HG03521 (cell line): Measurements from ENCODE around the gene HACD3.
"Not testable (repeated sequence)": the region's sequence is repeated elsewhere in the genome, so short reads cannot be mapped to it uniquely, and the experiment has no call there.

ENCODE experiments used
- ATAC-seq: cut with Tn5 transposase; IDR thresholded peaks from one replicate; pipeline ENCODE4 v1.9.1; 2021; ENCODE audit warnings: mild to moderate bottlenecking, moderate library complexity; ENCODE audit not compliant: unreplicated experiment

Gene HACD3

GRCh38 chr15:65549288-65549687 lies 19.0 kb downstream of the HACD3 start:
- ATAC-seq: not testable (repeated sequence)

GRCh38 chr15:65550681-65551098 lies 20.4 kb downstream of the HACD3 start:
- ATAC-seq: no peak

DNA sequence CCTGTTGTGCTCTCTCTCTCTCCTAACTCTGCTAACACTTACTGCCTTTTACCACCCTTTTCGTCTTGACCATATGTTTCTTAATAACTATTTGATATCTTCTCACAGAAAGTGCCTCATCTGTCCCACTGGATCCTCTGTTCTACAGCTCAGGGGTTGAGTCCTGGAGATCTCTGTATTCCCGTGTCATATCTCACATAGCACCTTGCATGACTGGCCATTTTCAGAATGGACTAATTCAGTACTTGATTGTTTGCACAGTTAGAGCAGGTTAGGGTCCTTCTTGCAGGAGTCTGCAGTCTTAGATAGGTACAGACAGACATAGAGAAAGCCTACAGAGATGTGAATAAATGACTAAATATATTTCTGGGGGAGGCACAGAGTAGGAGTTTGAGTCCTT lies 20.9 kb downstream of the HACD3 start:
- ATAC-seq: no peak

DNA sequence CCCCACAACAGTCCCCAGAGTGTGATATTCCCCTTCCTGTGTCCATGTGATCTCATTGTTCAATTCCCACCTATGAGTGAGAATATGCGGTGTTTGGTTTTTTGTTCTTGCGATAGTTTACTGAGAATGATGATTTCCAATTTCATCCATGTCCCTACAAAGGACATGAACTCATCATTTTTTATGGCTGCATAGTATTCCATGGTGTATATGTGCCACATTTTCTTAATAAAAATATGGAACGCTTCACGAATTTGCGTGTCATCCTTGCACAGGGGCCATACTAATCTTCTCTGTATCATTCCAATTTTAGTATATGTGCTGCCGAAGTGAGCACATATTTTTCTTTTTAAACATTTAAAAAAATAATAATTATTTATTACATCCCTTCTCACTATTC lies 22.6 kb downstream of the HACD3 start:
- ATAC-seq: not testable (repeated sequence)

DNA sequence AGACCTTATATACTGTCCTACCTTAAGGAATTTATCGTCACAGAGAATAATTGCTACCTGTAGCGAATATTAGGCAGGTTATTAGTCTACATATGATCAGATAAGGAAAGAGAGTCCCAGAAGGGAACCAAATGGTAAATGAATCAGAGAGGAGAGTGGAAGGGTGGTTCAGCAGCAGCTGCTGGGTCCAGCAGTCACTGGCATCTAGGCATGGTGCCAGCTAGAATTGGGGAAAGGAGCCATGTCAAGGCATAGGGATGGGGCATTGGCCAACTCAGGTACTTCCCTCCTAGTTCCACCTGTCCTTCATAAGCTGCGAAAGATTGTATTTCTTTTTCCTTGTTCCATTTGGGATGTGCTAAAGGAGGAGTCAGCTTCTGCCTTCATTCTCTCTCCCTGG lies 23.4 kb downstream of the HACD3 start:
- ATAC-seq: no peak

GRCh38 chr15:65556622-65557021 lies 26.4 kb downstream of the HACD3 start:
- ATAC-seq: no peak

- ATAC-seq: no peak
Measured at GRCh38 chr15:65558336-65558735, 28.1 kb downstream of the HACD3 start.

GRCh38 chr15:65558997-65559760 lies 28.9 kb downstream of the HACD3 start:
- ATAC-seq: no peak

GRCh38 chr15:65559941-65560340 lies 29.7 kb downstream of the HACD3 start:
- ATAC-seq: no peak

DNA sequence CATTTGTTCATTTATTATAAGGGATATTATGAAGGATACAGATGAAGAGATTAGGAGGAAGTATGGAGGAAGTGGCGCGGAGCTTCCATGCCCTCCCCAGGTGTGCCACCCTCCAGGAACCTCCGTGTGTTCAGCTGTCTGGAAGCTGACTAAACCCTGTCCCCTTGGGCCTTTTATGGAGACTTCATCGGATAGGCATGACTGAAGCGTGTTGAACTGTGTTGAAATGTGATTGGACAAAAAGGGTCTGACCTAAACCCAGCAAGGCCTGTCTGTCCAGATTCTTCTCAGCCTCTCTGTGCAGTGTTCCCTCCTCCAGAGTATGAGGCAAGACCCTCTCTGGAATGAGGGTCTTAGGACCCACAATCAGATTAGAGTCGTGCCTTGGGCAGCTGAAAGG lies 31.7 kb downstream of the HACD3 start:
- ATAC-seq: no peak

GRCh38 chr15:65569728-65570127 lies 39.5 kb downstream of the HACD3 start:
- ATAC-seq: no peak

DNA sequence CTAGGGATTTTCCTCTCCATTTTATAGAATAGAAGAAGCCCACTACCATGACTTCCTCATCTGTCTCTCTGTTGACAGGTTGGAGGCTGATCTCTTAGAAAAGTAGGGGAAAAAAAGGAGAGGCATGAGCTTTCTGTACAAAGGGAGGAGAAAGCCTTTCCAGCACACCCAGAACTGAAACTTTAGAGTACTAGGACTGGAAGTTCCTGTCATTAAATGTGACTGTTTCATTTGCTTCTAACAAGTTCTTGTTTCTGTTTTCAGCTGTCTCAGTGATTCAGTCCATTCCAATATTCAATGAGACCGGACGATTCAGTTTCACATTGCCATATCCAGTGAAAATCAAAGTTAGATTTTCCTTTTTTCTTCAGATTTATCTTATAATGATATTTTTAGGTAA lies 41.7 kb downstream of the HACD3 start:
- ATAC-seq: no peak

- no peak for ATAC-seq
Measured at GRCh38 chr15:65576664-65577063, 46.4 kb downstream of the HACD3 start.

DNA sequence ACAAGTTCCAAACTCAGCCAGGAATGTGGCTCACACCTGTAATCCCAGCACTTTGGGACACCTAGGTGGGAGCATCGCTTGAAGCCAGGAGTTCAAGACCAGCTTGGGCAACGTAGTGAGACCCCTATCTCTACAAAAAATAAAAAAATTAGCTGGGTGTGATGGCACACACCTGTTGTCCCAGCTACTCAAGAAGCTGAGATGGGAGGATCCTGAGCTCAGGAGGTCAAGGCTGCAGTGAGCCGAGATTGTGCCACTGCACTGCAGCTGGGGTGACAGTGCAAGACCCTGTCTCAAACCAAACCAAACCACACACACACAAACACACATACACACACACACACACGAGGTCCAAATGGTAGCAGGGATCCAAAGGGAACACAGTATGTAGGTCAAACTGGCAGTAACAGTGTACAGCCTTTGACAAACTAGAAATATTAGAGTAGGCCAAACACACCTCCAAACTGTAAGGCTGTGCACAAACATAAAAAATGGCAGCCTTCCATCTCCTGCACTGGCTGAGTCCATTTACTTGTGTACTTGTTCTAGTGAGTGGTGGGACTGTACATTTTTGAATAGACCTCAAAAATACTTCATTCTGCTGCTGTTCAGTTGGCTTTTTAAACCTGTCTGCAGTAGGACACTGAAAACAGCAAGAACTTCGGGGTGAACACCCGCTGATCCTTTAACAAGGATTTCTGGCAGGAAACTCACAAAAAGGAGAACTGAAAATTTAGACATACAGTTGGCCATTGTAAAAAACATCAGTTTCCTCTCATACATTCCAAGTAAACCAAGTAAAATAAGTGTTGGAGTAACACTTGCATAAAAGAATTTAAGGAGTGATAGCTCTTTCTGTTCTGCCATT lies 47.1 kb downstream of the HACD3 start:
- no peak for ATAC-seq

- ATAC-seq: no peak
Measured at GRCh38 chr15:65578904-65579728, 48.9 kb downstream of the HACD3 start.

DNA sequence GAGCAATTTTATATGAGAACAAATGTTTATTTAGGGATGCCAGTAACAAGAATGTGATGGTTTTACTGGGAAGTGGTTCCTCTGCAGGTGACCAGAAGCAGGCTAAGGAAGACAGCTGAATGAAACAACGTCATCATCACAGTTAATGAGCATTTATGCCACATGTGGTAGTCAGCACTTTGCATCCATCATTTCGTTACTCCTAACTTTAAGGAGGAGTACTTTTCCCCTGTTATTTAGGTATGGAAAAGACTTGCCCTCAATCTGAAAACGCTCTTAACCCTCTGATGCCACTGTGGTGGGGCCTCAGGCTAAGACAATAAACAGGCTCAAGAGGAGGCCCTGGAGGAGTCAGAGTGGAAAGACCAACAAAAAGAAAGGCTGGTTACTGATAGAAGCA lies 49.5 kb downstream of the HACD3 start:
- no peak for ATAC-seq

- no peak for ATAC-seq
Measured at GRCh38 chr15:65580287-65580686, 50.0 kb downstream of the HACD3 start.

- ATAC-seq: peak; percentile 46
Measured at GRCh38 chr15:65583701-65584100, 53.4 kb downstream of the HACD3 start.

GRCh38 chr15:65584241-65584640 lies 54.0 kb downstream of the HACD3 start:
- no peak for ATAC-seq

- ATAC-seq: no peak
Measured at GRCh38 chr15:65587094-65587493, 56.8 kb downstream of the HACD3 start.

DNA sequence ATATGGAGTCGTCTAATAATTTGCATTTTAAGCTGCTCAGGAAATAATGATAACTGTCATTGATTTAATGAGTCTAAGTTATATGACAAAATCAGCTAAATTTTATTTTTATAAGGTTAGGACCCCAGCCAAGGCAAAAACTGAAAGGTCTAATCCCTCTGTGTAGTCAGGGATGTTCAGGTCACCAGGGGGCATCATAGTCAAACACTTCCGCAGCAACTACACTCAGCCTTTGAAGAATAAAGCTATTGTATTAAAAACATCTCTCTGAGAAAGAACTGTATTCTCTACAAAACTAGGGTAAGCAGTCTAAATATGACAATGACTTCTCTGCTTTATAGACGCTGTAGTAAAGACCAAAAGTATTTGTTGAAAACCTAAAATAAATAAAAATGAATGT lies 65.7 kb downstream of the HACD3 start:
- no peak for ATAC-seq
